Adrenal gland (tissue), 12 donors: Measurements from ENCODE around the gene LMBRD2. TPM values are rescaled to one million over a fixed set of nuclear protein-coding genes. Genes with fewer than 3 reads are reported as not detected.

Experiments used
- DNase-seq, 7 donors: peaks; one replicate each; pipeline ENCODE4 v3.0.0-alpha.2; 2019 to 2020
- H3K27ac ChIP-seq, 5 donors: fragments of 200-600 bp; sonication (generic) in 4 of 5; 1 replicate in 3 of 5; 2 replicates in 2 of 5; pipeline versions ENCODE4 v1.5.1 to v1.8.0; 2016 to 2020; ENCODE audit warnings: mild to moderate bottlenecking in 1 of 5
- H3K27me3 ChIP-seq: fragments of 200-600 bp; 2 replicates; pipeline ENCODE4 v1.8.0; 2021
- H3K36me3 ChIP-seq, 2 donors: fragments of 200-600 bp; replicated peaks in 1 of 2; 1 replicate in 1 of 2; 2 replicates in 1 of 2; pipeline versions ENCODE4 v1.5.1 to v1.8.0; 2018 to 2022
- H3K4me1 ChIP-seq, 2 donors: fragments of 200-600 bp; replicated peaks in 1 of 2; 1 replicate in 1 of 2; 2 replicates in 1 of 2; pipeline versions ENCODE4 v1.5.1 to v1.8.0; 2018 to 2021
- H3K4me3 ChIP-seq, 4 donors: fragments of 200-600 bp; sonication (generic) in 3 of 4; one replicate each; pipeline ENCODE4 v1.5.1; 2016 to 2018
- H3K9me3 ChIP-seq, 3 donors: fragments of 200-600 bp; sonication (generic) in 1 of 3; replicated peaks in 1 of 3; 1 replicate in 2 of 3; 2 replicates in 1 of 3; pipeline versions ENCODE4 v1.5.1 to v1.8.0; 2016 to 2021
- POLR2A ChIP-seq, 2 donors: fragments of 450-650 bp; IDR thresholded peaks; one replicate each; pipeline ENCODE4 v1.6.1; 2017; ENCODE audit warnings: antibody characterized with exemption in 2 of 2, mild to moderate bottlenecking in 2 of 2, moderate library complexity in 1 of 2
- WGBS, 4 donors: extraction: QIAGEN DNeasy Blood & Tissue Kit in 2 of 4; methylation state at CpG; one replicate each; pipeline versions ENCODE4 v1.1.5 to v1.1.7; 2013 to 2017; 5-methylcytosine and 5-hydroxymethylcytosine counted together
- intact Hi-C, 2 donors: fragments of 100-400 bp; cut with DNase I; formaldehyde crosslinking; loops; one replicate each; pipeline versions ENCODE4 v1.14.1 to v1.15.0; 2022 to 2023
- polyA plus RNA-seq, 3 donors: library from polyadenylated mRNA; stranded (reverse); fragments of 200-250 nt in 2 of 3; fragments of 350-450 nt in 1 of 3; fragmentation: Illumina TruSeq in 1 of 3; extraction: RNeasy Lipid Tissue Mini Kit (QIAGEN cat#74804) in 1 of 3; gene quantifications; one replicate each; pipeline ENCODE4 v1.2.3, GENCODE V29; 2013 to 2014
- total RNA-seq, 9 donors: library from RNA; depleted of rRNA in 4 of 9; stranded (reverse); fragments of >200 nt in 4 of 9; fragments of 120-200 nt in 1 of 9; fragmentation: NEBNext Ultra II Directional in 1 of 9; extraction: Animal tissue kit (Norgen Biotek cat#: 25700) in 1 of 9; gene quantifications; one replicate each; pipeline versions ENCODE4 v1.1.0 to v1.2.4, GENCODE V29; 2013 to 2023
- TF ChIP-seq, protein P1 (sequence below), 6 experiments: fragments of 450-650 bp in 4 of 6; fragments of 200-600 bp in 2 of 6; sonication (generic) in 1 of 6; IDR thresholded peaks; 1 replicate in 5 of 6; 2 replicates in 1 of 6; pipeline versions ENCODE4 v1.5.1 to v1.8.0; 2016 to 2021; ENCODE audit warnings: antibody characterized with exemption in 6 of 6, mild to moderate bottlenecking in 2 of 6, moderate library complexity in 1 of 6
- donor health status: healthy with polysubstance abuse.
- donor health status: Bipolar disorder and iron deficiency.
- donor health status: DM: yes; HTN: yes; CAD: no.
- donor health status: DM: no; HTN: no; CAD: no.
- donor health status: DM: no; HTN: no; CAD: no.
- donor health status: DM: yes; HTN: yes; CAD: no.

LMBRD2 gene
- total and polyA plus RNA-seq, 12 donors = 2.3 to 30.1 (median 15.1) TPM

DNA sequence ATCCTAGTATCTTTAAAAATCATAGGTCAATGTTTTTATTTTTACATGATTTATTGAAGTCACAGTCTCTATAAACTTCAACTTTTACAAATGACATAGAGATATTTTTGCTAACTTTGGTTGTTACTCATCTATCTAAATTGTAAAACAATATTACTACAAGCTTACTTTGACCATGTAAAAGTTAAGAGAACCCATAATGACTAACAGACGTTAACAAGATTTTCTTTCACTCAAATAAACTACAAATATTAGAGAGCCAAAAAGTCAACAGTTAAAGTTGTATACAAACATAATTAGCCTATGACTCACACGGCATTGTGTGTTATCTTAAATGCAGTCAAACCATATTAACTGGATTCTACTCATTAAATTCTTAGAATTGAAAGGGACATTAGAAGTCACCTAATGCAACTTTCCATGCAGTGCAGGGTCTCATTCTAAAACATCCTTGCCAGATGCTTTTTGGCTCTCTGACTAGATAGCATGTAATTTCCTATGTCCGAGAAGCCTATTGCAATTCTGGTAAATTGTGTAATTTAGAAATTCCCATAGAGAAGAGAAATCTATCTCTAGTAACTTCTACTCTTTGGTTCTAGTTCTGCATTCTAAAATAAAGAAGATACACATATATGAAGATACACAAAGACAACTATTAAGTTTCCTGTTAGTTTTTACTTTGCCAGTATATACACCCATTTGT, 42.8 kb downstream of the LMBRD2 start:
- H3K4me3 ChIP-seq = no peak overlapping the region
- intact Hi-C loops = no loop called here
- no peaks in the 10 kb centered on the region for H3K9me3 ChIP-seq
- no peak overlapping the region for H3K27ac ChIP-seq
- TF ChIP-seq POLR2A (IDR thresholded peaks at IDR 0.05) = no peak
- TF ChIP-seq, protein P1, sequence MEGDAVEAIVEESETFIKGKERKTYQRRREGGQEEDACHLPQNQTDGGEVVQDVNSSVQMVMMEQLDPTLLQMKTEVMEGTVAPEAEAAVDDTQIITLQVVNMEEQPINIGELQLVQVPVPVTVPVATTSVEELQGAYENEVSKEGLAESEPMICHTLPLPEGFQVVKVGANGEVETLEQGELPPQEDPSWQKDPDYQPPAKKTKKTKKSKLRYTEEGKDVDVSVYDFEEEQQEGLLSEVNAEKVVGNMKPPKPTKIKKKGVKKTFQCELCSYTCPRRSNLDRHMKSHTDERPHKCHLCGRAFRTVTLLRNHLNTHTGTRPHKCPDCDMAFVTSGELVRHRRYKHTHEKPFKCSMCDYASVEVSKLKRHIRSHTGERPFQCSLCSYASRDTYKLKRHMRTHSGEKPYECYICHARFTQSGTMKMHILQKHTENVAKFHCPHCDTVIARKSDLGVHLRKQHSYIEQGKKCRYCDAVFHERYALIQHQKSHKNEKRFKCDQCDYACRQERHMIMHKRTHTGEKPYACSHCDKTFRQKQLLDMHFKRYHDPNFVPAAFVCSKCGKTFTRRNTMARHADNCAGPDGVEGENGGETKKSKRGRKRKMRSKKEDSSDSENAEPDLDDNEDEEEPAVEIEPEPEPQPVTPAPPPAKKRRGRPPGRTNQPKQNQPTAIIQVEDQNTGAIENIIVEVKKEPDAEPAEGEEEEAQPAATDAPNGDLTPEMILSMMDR (IDR thresholded peaks at IDR 0.05) = no peak
- H3K36me3 ChIP-seq = peaks cover 0 to 35% of the 10 kb centered on the region in 2 donors
- 83 to 95% (median 89%) methylated on average over 3 of the region's 3 CpGs for WGBS, 4 donors
- H3K4me1 ChIP-seq = no peaks in the 10 kb centered on the region
- no peaks in the 10 kb centered on the region for H3K27me3 ChIP-seq
- no peak for DNase-seq

DNA sequence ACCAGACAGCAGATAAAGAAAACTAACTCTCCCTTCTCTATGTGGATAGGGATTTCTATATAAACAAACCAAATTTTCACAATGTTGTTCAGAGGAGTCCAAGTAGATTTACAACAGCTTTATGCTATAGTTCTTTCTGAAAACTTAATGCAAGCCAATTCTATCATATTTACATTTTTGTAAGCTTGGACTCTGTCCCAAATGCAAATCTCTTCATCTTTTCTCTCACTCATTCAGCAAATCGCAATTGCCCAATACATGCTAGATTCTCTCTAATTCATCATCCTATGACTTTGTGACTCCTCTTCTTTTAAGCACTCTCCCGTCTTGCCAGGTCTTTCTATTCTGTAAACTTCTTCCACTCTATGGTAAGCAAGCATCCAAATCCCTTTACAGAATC, 45.9 kb downstream of the LMBRD2 start:
- no peak for DNase-seq
- intact Hi-C loops = no loop called here
- Histone ChIP-seq H3K27ac (no peak overlapping the region), H3K9me3 (no peaks in the 10 kb centered on the region), H3K4me1 (no peaks in the 10 kb centered on the region), H3K27me3 (no peaks in the 10 kb centered on the region), H3K36me3 (peaks cover 0 to 39% of the 10 kb centered on the region in 2 donors), H3K4me3 (no peak overlapping the region)
- WGBS, 4 donors = 78 to 94% (median 91%) methylated on average over 2 of the region's 2 CpGs
- TF ChIP-seq, protein P1 (IDR thresholded peaks at IDR 0.05) = no peak
- no peak for TF ChIP-seq POLR2A (IDR thresholded peaks at IDR 0.05)

DNA sequence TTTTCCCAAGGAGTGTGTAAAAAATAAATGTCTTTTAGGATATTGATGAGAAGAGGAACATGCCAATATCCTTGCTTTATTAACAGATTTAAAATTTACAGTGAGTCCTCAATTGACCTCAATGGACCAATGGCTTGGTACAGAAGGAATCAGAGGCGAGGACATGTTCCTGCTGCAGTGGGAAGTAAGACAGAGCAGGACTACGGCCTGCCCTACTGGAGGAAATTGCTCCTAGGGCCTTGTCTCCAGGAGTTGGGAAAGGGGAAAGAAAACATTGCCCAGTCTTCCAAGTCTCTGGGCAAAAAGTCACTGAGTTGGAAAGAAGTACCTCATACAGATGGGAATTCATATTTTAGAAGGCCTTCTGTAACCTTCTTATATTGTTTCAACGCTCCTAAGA, 51.9 kb downstream of the LMBRD2 start:
- Histone ChIP-seq H3K4me1 (no peaks in the 10 kb centered on the region), H3K27ac (no peak overlapping the region), H3K36me3 (peaks cover 0 to 12% of the 10 kb centered on the region in 2 donors), H3K9me3 (no peaks in the 10 kb centered on the region), H3K27me3 (no peaks in the 10 kb centered on the region), H3K4me3 (no peak overlapping the region)
- intact Hi-C loops = no loop called here
- 90 to 96% (median 94%) methylated on average over 3 of the region's 3 CpGs for WGBS, 4 donors
- DNase-seq = no peak
- TF ChIP-seq POLR2A (IDR thresholded peaks at IDR 0.05) = no peak
- TF ChIP-seq, protein P1 (IDR thresholded peaks at IDR 0.05) = no peak

DNA sequence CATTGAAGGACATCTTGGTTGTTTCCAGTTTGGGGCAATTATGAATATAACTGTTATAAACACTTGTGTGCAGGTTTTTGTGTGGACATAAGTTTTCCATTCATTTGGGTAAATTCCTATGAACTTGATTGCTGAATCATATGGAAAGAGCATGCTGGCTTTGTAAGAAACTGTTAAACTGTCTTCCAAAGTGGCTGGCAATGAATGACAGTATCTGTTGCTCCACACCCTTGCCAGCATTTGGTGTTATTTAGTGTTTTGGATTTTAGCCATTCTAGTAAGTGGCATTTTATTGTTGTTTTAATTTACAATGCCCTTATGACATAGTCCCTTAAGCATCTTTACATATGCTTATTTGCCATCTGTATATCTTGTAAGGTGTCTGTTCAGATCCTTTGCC, 55.2 kb downstream of the LMBRD2 start:
- no peak for TF ChIP-seq POLR2A (IDR thresholded peaks at IDR 0.05)
- TF ChIP-seq, protein P1 (IDR thresholded peaks at IDR 0.05) = no peak
- H3K4me1 ChIP-seq = no peaks in the 10 kb centered on the region
- no peak overlapping the region for H3K27ac ChIP-seq
- DNase-seq = no peak
- no peak overlapping the region for H3K4me3 ChIP-seq
- no peaks in the 10 kb centered on the region for H3K9me3 ChIP-seq
- no peaks in the 10 kb centered on the region for H3K36me3 ChIP-seq
- H3K27me3 ChIP-seq = no peaks in the 10 kb centered on the region
- intact Hi-C loops = no loop called here
